Colon (tissue), 2 donors: ENCODE data around the gene LCN9.
"Not testable (repeated sequence)": the region's sequence is repeated elsewhere in the genome, so short reads cannot be mapped to it uniquely, and the experiment has no call there.

Experiments
- FAIRE-seq: peaks from 2 replicates; lab custom pipeline; 2012; peaks lifted over from hg19 to GRCh38; lab: Jason Lieb, UNC
- donor health status: control.
- donor health status: control.

LCN9 gene

DNA sequence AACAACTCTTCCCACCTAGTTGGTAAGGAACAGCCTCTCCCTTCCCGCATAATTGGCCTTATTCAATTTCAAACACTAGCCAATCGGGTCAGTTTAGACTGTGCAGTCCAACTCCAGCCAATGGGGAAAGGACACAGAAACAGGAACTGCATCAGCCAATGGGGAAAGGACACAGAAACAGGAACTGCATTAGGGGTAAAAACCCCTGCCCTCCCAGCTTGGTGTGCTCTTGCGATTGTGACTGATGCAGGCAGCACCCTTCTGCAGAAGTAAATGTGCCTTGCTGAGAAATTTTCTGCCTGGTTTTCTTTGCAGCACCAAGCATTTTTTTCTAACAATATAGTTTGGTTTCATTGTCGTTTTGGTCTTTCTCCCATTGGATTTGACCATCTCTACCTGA, 15.2 kb upstream of the LCN9 start:
- no peak for FAIRE-seq

DNA sequence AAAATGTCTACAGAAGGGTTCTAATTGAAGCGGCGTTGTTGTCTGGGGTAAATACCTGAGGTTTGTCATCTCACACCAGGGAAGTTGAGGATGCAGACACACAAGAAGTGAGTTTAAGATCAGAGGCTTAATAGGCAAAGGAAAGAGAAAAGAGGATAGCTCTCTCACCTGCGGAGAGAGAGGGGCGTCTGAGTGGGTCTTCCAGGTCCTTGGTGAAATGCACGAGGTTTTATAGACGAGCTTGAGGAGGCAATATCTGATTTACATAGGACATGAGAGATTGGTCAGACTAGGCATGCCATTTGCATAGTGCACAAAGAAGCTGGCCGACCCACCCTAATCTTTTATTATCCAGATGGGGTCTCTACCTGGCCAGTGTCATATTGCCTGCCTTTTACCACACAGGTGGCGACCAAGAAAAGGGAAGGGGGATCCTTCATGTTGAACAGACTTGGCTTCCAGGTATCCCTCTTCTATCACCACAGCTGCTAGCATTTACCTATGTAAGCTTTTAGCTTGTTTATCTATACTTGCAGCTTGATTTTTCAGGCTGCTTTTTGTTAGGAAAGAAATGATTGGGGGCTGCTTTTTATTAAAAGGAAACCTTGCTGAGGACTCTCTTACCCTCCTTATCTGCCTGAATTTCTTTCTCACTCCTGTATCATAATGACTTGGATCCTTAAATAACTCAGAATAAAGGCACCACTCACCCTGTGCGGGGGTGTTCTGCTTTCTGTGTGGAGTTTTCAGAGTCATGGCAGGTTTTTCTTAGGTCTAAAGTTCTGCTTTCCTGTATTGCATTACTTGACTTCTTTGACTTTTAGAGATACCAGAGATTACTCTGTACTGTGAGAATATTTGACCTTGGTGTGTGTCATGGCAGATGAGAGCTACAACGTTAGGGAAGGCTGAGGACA, 14.4 kb upstream of the LCN9 start:
- FAIRE-seq, result no peak

DNA sequence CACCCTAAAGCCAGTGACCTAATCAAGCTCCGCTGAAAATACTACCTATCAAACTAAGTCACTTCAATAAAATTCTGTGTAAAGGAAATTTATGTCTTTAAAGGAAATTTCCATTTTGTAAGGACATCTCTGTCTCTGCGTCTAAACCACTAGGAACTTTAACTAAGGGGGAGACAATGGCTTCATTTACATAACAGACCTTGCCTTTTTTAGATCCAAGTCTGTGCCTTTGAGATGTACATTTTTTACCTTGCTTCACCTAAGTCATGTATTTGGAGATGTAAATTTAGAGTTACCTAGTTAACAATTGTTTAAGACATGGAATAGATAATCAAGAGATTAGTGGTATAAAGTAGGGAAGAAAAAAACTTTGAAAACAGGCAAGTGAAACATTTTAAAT, 13.6 kb upstream of the LCN9 start:
- no peak for FAIRE-seq

DNA sequence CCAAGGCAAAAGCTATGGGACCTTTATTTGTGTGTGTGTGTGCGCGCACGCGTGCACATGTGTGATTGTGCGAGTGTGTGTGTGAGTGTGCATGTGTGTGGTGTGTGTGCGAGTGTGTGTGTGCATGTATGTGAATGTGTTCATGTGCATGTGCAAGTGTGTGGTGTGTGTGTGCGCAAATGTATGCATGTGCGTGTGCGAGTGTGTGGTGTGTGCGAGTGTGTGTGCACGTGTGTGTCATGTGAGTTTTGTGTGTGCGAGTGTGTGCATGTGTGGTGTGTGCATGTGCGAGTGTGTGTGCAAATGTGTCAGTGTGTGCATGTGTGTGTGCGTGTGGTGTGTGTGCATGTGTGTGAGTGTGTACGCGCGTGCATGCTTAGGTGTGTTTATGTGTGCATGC, 12.7 kb upstream of the LCN9 start:
- FAIRE-seq, result no peak

DNA sequence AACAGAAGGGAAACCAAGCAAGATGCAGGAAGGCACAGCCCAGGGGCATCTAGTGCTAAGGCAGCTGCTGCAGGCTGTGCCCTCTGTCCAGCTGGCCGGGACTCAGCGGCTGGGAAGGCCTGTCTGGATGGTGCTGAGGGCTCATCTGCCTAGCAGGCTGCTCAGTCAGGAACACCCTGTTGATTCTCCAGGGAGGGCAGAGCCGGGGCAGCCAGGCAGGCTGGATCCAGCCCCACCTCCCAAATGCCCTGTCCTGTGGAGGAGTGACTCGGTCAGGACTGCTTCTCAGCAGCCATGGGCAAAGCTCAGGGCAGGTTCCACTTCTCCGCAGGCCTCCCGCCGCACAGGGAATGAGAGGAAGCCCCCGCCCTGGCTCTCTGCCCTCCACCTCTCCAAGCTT, 7.8 kb upstream of the LCN9 start:
- FAIRE-seq, result no peak

DNA sequence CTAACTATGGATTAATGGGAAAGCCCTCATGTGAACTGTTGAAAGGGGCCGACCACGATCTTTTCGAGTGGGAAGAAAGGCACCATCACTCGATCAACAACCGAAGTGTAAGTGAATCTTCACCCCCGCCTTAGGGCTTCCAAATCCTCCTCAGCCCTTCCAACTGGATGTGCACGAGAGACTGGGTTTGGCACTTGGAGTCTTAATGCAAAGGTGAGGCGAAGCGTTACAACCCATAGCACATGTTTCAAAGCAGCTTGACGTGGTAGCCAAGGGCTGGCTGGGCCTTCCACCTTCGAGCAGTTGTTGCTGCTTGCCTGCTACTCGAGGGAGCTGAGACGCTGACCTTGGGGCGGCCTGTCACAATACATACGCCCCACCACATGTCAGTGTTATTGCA, 5.7 kb upstream of the LCN9 start:
- no peak for FAIRE-seq

DNA sequence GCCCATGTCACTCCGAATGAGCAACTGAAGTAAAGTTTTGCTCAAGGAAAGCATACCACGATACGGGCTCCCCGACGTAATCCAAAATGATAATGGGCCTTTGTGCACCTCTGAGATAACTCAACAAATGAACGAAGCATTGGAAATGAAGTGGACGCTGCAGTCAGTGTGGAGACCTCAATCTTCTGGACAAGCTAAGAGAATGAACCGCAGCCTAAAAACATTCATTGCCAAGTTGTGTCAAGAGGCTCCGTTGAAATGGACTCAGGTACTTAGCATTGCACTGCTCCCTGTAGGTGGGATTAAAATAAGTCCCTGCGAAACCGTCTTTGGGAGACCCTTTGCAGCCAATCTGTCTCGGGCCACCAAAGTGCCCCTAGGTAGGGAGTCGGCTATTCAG, 3.9 kb upstream of the LCN9 start:
- FAIRE-seq, result no peak

DNA sequence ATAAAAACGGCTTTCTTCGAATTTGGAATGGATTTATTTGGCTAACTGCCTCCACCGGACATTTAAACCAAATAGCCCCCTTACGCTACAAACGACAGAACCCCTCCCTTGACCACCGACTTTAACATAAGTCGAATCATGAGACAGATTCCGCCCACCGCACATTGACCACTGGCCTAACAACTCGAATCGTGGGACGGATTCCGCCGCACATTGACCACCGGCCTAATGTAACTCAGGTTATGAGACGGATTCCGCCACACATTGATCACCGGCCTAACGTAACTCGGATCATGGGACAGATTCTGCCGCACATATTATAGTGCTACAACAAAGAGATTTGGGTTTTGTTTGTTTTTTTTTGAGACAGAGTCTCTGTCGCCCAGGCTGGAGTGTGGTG, 2.7 kb upstream of the LCN9 start:
- no peak for FAIRE-seq

DNA sequence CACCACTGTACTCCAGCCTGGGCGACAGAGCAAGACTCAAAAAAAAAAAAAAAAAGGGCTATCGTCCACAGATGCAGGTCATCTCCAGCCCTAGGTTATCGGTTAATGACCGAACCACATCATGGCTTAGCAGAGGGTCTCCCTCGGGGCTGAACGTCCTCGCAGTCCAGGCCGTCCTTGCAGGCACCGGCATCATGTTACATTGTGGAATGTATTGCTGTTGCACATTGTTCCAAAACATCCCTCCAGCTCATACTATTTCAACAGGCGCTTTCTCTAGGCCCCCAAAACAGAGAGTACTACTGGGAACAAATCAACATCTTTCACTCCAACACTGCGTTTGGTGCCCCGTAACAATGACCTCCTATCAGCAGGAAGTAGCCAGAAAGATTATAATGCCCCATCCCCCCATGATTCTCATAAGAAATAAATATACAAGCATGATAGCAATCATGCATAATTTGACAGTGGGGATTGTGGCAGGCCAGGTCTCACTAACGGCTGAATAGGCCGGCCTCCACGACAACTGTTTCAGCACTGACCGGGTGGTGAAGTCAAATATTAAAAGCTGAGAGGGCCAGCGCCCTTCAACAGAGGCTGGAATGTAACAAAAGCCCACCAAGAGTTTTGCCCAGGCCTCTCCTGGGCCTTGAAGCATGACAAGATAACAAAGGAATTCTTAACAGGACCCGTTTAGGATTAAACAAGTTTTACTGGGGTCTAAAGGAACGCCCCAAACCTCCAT, 1.1 kb upstream of the LCN9 start:
- no peak for FAIRE-seq

DNA sequence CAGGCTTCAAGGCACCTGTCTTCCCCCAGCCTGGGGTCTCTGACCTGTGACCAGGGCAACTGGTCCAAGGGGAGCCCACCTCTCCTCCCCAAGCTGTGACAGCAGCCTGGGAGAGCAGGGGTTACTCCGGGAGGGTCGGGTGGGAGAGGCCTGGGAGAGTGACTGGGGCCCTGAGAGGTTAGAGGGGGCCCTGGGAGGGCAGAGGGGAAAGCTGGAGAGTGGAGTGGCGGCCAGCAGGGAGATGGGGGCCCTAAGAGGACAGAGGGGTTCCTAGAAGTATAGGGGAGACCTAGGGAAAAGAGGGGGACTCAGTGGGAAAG, 302 bp downstream of the LCN9 start:
- no peak for FAIRE-seq

DNA sequence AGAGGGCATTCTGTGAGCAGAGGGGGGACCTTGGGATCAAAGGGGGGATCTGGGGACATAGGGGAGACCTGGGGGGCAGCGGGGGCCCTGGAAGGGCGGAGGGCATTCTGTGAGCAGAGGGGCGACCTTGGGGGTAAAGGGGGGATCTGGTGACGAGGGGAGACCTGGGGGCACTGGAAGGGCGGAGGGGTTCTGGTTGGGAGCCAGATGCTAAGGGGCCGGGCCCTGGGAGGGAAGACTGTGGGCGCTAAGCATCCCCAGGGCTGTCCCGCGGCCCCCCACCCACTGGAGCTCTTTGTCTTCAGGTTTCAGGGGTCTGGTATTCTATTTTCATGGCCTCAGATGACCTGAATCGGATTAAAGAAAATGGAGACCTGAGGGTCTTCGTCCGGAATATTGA, 748 bp downstream of the LCN9 start:
- no peak for FAIRE-seq

DNA sequence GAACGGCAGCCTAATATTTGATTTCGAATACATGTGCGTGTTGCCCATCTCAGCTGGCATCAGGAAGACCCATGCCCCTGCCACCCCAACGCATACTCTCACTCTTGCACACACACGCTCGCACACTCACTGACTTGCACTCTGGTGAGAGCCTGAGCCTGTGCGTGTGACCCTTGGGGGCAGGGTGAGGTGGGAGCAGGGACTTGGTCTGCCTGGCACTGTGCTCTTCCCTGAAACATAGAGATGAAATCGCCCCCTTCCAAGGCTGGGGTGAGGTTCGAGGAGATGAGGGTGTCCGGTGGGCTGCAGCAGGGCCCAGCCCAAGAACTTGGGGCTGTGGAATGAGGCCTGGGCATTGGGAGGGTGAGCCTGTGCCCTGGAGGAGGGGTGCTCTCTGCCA, 1.2 kb downstream of the LCN9 start:
- no peak for FAIRE-seq

DNA sequence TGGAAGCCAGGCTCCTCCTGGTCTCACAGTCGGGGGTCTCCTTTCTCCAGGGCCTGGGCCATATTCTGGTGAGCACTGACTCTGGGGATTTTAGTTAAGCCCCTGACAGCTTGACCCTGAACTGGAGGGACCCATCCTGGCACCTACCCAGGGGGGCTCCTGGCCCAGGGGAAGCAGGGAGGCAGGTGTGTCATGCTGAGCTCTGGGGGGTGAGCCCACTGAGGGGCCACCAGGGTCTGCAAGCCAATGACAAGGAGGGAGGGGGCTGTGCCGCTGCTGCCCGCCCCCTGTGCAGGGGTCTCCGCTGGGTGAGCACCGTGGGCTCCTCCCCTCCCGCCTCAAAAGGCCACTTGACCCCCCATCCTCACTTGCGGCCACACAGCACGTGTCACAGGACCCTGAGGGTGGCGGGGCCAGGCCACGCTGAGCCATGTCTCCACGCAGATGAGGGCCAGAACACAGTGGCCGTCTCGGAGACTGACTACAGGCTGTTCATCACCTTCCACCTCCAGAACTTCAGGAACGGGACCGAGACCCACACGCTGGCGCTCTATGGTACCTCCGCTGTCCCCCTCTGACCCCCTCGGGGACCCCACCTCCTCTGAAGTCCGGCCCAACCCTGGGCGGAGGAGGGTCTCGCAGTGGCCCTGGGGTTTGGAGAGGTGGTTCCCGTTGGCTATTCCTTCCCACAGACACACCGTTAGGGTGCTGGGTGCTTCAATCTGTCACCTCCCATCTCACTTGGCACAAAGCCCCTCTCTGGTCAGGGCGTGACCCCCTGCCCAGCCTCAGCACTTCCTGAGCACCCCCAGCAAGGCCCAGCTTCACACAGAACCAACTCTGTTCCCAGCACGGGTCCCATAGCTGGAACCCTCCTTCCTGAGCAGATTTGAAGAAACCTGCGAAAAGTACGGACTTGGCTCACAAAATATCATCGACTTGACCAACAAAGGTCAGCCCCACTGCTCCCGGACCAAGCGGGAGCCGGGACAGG, 2.0 kb downstream of the LCN9 start:
- FAIRE-seq, result no peak

DNA sequence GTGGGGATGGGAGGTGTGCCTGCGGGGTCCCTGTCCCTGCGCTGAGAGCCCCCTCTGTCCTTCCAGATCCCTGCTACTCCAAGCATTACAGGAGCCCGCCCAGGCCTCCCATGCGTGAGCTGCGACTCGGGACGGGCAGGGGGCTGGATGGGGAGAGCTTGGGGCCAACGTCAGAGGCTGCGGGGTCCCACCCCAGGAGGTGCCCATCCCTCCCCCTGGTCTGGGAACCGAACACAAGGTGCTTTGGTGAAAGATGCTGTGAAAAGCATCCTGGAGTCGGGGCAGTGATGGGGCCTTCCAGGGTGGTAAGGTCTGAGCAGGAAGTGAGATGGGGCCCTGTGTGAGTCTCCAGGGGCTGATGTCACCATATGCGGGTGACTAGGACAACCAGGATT, 2.7 kb downstream of the LCN9 start:
- no peak for FAIRE-seq

DNA sequence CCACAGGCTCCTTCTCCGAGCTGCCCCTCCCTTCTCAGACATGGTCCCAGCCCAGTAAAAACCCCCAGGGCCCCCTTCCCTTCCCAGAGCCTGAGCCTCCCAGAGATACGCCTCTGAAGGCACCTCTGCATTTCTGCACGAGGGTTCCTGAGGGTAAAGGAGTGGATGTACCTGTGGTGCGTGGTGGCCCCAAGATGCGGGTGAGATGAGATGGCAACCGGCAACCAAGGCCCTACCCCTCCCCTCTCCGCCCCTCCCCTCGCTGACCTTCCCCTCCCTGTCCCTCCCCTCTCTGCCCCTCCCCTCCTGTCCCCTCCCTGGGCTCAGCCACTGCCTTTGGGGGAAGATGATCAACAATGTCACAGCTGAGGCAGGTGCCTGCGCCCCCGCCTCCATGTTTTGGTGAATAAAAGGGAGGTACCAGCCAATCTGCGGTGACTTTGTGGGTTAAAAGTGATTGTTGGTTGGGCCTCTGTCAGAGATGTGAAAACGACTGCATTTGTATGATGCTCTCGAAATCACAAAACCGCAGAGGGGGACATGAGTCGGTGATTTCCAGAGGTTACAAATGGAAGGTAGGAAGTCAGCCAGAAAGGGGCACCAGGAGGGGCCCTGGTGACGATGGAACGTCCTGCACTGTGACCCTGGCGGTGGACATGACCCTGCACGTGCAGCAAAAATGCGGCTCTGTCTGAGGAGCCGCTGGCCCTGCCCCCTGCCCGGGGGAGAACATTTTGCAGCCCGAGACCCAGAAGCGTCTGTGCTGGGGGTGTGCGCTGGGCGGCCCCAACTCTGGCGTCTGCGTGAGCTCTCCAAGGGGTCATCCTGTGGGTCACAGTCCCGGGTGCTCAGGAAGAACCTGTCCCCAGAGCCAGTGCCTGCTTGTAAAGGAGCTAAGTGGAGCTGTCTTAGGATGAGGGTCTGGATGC, 3.7 kb downstream of the LCN9 start:
- no peak for FAIRE-seq

DNA sequence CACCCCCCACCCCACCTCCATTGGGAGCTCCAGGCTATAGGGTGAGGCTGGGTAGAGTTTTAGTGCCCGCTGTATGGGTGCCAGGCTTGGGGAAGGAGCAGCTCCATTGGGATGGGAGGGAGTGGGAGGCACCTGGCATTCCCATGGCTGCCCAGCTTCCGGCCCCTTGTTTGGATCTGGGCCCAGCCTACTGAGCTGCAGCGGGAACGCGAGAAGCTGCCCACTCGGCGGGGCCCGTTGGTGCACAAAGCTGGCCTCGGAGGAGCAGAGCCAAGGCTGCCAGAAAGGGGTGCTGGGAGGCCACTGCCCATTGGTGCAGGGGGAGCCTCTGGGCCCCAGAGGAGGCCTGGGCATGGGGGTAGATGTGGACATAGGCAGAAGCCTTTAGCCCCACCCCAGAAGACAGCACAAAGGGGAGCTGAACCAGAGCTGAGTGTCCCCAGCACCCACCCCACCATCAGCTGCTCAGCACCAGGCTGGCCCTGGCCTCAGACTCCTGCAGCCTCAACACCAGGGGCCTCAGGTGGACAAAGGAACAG, 4.4 kb downstream of the LCN9 start:
- FAIRE-seq, result no peak

DNA sequence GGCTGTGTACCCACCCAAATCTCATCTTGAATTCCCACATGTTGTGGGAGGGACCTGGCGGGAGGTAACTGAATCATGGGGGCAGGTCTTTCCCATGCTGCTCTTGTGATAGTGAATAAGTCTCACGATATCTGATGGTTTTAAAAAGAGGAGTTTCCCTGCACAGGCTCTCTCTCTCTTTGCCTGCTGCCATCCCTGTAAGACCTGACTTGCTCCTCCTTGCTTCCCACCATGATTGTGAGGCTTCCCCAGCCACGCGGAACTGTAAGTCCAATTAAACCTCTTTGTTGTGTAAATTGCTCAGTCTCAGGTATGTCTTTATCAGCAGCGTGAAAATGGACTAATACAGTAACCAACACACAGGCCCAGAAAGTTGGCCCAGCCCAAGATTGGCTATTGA, 5.9 kb downstream of the LCN9 start:
- not testable (repeated sequence) for FAIRE-seq

DNA sequence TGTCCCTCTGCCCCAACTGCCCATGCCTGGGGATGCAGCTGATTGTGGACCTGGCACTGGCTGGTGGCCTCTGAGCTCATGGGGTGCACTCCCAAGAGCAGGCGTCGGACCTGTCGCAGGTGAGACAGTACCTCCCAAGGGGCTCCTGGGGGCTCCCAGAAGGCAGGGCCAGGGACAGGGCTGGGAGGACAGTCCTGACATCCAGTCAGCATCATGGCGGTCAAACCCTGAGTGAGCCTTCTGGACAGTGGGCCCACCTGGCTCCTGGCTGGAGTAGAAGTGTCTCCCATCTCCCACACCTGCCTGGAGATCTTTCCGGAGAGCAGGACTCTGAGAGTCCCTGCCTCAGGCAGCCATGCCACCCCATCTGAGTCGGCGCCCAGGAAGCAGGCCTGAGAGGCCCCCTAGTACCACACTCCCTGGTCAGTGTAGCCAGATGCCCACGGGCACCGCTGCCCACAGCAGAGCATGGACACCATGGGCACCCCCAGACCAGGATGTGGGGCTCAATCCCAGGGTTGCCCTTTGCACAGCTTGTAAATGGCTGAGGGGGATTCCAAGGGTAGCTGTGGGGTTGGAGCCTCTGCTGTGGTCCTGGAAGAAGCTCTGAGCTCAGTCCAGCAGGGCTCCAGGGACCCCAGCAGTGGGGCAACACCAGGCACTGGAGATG, 6.6 kb downstream of the LCN9 start:
- no peak for FAIRE-seq

DNA sequence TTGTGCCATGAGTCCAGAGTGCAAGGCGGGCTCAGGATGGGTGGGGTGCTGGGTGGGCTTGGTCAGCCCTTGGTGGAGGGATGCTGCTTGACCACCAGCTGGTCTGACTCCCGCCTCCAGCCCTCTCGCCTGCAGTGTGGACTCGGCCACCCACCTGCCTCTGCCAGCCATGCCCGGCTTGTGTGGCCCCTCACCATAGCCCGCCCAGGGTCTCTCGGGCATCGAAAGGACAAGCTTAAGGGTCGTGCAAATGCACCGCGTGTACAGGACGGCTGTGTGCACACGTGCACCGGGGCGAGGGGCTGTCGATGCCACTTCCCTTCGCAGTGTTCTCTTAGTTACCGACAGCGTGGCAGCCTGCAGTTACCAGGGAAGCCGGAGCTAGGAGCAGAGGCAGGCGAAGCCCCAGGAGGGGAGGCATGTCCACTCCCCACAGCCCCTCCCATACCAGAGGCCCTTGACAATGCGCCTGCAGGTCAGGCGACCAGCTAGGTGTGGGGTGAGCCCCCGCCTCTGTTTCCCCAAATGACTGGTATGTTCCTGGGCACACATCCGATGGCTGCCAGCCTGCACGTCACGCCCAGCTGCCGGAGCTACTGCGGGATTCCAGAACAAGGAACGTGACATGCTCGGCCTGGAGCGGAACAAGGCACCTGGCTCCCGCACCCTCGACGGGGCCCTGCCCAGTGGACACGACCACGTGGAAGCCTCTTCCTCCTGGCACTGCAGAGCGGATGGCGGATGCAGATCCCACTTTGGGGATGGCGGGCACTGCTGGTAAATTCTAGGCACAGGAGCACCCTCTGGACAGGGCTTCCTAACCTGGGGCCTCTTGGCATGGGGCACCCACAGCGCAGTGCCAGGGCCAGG, 7.8 kb downstream of the LCN9 start:
- no peak for FAIRE-seq

DNA sequence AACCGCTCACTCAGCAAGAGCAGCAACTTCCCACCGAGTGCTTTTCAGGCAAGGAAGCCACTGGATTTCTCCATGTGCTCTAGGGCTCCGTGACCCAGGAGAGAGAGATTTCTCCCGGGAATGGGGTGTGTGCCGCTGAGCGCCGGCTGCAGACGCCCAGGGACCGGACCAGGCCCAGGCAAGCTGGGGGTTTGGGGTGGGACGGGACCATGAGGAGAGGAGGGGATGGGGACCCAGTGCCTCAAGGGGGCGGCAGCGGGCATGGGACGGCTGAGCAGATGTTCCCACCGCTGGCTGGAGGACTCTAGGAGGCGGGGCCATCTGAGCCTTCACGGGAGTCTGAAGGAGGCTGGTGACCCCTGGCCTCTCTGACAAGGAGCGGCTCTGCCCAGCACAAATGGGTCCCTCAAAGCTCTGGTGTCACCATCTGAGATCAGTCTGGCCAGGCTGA, 8.5 kb downstream of the LCN9 start:
- no peak for FAIRE-seq
